ENCODE measurements around the gene KCNK13.
"Not testable (repeated sequence)": the region's sequence is repeated elsewhere in the genome, so short reads cannot be mapped to it uniquely, and the experiment has no call there.

KCNK13 gene

DNA sequence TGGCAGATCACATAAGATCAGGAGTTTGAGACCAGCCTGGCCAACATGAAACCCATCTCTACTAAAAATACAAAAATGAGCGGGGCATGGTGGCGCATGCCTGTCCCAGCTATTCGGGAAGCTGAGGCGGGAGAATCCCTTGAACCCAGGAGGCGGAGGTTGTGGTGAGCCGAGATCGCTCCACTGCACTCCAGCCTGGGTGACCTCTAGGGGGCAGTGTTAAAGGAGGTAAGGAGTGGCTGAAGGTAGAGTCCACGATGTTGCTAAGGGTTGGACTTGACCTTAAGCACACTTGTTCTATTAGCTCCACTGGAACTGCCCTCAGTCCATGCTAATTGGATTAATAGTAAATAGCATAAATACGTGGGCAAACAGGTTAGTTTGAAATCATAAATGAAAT, 132.1 kb downstream of the KCNK13 start:
- no peak for DNase-seq (ENCODE audit: low read depth in 2 of 2)

GRCh38 chr14:90194706-90195105, 132.9 kb downstream of the KCNK13 start:
- no peak for DNase-seq (ENCODE audit: low read depth in 2 of 2)

GRCh38 chr14:90198541-90199060, 136.8 kb downstream of the KCNK13 start:
- no peak for DNase-seq (ENCODE audit: low read depth in 2 of 2)

DNA sequence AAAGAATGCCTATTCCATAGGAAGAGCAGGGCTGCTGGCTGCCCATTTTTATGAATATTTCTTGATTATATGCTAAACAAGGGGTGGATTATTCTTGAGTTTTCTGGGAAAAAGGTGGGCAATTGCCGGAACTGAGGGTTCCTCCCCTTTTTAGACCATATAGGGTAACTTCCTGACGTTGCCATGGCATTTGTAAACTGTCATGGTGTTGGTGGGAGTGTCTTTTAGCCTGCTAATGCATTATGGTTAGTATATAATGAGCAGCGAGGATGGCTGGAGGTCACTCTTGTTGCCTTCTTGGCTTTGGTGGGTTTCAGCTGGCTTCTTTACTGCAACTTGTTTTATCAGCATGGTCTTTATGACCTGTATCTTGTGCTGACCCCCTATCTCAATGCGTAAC, 138.8 kb downstream of the KCNK13 start:
- not testable (repeated sequence) for DNase-seq (ENCODE audit: low read depth in 2 of 2)

DNA sequence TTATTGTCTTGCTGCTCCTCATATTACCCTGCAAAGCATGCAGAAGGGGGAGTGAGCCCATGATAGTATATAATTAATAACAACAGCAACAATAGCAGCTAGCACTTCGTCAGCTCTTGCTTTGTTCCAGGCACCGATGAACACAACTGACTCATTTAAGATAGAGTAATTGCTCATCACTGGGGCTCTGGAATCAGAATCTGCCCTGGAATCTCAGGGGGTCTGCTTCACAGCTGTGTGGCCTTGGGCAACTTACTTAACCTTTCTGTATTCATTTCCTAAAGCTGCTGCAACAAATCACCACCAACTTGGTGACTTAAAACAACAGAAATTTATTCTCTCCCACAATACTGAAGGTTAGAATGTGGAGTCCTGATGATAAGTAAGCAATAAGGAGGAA, 139.6 kb downstream of the KCNK13 start:
- DNase-seq (ENCODE audit: low read depth in 2 of 2), result no peak

DNA sequence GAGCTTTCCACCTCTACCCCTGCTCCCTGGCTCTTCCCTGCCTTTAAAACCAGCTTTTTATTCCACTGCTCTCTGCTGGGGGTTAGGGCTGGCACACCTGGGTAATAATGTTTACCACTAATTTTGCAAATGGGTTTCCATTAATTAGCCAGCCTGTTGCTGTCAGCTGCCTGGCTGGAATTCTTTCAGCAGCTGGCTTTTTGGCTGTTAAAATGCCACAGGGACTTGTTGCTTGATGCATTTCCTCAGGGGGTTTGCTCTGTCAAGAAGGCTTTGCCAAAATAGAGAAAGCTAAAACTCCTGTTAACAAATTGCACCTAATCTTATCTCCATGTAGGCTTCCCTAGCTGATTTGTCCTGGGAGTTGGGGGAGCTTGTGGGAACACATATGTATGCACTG, 142.7 kb downstream of the KCNK13 start:
- DNase-seq (ENCODE audit: low read depth in 2 of 2), result no peak

- DNase-seq (ENCODE audit: low read depth in 2 of 2), result no peak
These were observed 151.4 kb downstream of the KCNK13 start for GRCh38 chr14:90213099-90213748.

DNA sequence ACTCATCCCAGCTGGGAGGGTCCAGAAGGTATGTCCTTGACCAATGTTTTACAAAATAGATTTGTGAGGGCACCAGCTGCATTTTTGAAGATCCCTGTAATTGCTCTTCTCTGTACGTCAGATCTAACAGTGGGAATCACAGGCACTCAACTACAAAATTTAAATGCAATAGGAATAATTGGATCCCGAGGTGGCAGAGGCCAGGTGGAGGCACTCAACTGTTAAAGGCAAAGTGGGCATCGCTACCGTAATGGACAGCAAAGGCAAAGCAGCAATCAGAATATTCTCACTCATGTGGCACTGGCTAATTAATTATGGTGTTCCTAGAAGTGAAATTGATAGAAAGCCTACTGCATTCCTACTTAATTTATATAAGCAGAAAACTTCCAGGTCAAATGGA, 166.7 kb downstream of the KCNK13 start:
- DNase-seq (ENCODE audit: low read depth in 2 of 2), result no peak

DNA sequence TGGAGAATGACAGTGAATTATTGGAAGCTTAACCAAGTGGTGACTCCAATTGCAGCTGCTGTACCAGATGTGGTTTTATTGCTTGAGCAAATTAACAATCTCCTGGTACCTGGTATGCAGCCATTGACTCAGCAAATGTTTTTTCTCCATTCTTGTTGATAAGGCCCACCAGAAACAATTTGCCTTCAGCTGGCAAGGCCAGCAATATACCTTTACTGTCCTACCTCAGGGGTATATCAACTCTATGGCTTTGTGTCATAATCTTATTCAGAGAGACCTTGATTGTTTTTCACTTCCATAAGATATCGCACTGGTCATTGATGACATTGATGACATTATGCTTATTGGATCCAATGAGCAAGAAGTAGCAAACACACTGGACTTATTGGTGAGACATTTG, 168.1 kb downstream of the KCNK13 start:
- DNase-seq (ENCODE audit: low read depth in 2 of 2), result not testable (repeated sequence)

Measured in stimulated activated CD8-positive, alpha-beta memory T cell treated with anti-CD3 and anti-CD28 coated beads, Interleukin-7, amount 100 ng/mL, for 1 hour (primary cell).